Measurements from ENCODE around the gene SERINC4.
"Not testable (repeated sequence)": the region's sequence is repeated elsewhere in the genome, so short reads cannot be mapped to it uniquely, and the experiment has no call there.

Gene SERINC4

DNA sequence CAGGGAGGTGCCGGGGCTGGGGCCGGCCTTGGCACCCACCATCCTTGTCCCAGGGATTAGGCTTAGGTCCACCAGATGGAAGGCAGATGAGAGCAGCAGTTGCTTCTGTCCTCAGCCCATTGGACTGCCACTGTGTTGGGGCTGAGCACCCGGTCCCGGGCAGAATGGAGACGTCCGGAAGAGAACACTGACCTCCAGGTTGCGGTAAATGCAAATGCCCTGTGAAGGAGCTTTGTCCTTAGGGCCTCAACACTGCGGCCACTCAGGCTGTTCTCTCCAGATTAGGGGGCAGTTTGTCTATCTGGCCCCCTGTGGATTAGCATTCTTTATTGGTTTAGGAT, at the start of gene SERINC4:
TSS of gene SERINC4 (minus strand) at position 276 of the 341 bp plus-strand sequence. CDS start at position 42, 234 bp downstream.
- no peak for DNase-seq

DNA sequence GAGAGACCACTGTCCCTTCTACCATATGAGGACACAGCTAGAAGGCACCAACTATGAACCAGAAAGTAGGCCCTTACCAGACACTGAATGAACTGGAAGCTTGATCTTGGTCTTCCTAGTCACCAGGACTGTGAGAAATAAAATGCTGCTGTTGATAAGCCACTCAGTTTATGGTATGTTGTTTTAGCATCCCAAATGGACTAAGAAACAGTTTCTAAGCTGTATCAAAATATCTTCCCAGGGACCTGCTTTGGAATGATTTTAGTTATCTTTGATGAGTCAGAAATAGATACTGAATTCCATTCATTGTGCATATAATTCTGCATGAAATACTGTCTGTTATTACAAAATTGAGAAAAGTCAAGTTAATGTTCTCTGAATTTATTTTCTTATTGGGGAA, 45.4 kb upstream of the SERINC4 start:
- no peak for DNase-seq

- not testable (repeated sequence) for DNase-seq
These were observed 32.5 kb upstream of the SERINC4 start for GRCh38 chr15:43832485-43832884.

DNA sequence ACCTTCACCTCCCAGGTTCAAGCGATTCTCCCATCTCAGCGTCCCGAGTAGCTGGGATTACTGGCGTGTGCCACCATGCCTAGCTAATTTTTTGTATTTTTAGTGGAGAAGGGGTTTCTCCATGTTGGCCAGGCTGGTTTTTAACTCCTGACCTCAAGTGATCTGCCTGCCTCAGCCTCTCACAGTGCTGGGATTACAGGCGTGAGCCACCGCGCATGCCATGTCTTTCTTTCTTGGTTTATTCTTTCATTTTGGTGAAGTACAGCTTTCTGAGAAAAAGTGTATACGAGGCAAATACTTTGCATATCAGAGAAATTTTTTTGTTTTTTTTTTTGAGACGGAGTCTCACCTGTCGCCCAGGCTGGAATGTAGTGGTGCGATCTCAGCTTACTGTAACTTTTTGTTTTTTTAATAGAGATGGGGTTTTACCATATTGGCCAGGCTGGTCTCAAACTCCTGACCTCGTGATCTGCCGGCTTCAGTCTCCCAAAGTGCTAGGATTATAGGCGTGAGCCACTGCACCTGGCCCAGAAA, 31.6 kb upstream of the SERINC4 start:
- DNase-seq = not testable (repeated sequence)

DNA sequence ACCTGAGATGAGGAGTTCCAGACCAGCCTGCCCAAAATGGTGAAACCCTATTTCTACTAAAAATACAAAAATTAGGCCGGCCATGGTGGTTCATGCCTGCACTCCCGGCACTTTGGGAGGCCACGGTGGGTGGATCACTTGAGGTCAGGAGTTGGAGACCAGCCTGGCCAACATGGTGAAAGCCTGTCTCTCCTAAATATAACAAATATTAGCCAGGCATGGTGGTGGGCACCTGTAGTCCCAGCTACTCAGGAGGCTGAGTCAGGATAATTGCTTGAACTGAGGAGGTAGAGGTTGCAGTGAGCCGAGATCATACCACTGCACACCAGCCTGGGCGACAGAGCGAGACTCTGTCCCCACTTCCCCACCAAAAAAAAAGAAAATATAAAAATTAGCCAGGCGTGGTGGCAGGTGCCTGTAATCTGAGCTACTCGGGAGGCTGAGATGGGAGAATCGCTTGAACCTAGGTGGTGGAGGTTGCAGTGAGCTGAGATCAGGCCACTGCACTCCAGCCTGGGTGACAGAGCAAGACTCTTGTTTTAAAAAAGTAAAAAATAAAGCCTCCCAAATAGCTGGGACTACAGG, 30.8 kb upstream of the SERINC4 start:
- not testable (repeated sequence) for DNase-seq

- DNase-seq = not testable (repeated sequence)
These were observed 30.0 kb upstream of the SERINC4 start for GRCh38 chr15:43829951-43830540.

DNA sequence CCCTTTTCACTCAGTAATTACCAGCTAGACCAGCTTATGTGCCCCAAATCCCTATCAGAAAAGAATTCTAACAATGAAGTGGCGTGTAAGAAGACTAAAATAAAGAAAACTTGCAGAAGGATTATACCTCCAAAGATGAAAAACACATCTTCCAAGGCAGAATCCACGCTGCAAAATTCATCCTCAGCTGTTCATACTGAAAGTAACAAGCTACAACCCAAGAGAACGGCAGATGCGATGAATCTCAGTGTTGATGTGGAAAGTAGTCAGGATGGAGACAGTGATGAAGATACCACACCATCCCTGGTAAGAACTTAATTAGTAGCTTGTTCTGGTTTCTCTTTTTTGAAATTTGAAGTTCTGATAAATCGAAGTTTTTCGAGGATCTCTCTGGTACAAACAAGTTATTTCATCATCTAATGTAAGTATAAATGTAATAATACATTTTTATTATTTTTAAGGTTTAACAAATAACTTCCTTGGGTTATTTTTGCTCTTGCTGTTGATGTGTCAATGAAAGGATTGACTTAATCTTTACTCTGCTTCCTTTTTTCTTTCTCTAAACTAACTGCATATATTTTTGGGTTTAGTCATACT, 28.1 kb upstream of the SERINC4 start:
- DNase-seq = peak; percentile 72

- peak; percentile 93 for DNase-seq
These were observed 26.7 kb upstream of the SERINC4 start, which contains the start of gene WDR76 for GRCh38 chr15:43826508-43827341. Gene WDR76, plus strand, starts transcription at chr15:43827002. Its CDS starts 31 bp downstream, at chr15:43827033.

GRCh38 chr15:43826029-43826507, 26.0 kb upstream of the SERINC4 start:
- no peak for DNase-seq

GRCh38 chr15:43825305-43825704, 25.3 kb upstream of the SERINC4 start:
- not testable (repeated sequence) for DNase-seq

GRCh38 chr15:43824302-43825246, 24.6 kb upstream of the SERINC4 start, which contains the start of gene MFAP1:
Gene MFAP1, minus strand, starts transcription at chr15:43824690. Its CDS starts 121 bp downstream, at chr15:43824569.
- DNase-seq = peak; percentile 97

DNA sequence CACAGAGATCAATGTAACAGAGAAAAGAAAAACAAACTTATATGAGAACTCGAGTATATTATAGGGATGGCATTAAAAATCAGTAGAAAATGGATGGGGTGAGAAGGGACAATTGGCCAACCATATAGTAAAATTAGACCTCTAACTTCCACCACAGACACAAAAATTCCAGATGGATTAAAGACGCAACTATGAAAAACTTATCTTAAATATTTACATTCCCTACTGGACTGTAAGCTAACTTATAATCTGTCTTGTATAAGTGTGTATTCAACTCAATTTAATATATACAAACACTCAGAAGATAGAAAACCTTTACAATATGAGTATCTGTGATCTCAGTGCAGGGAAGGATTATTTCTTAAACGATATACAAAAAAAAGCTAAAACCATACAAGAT, 21.5 kb upstream of the SERINC4 start:
- DNase-seq = no peak

GRCh38 chr15:43815064-43815463, 15.0 kb upstream of the SERINC4 start:
- DNase-seq = not testable (repeated sequence)

GRCh38 chr15:43808960-43809678, 9.1 kb upstream of the SERINC4 start:
- no peak for DNase-seq

DNA sequence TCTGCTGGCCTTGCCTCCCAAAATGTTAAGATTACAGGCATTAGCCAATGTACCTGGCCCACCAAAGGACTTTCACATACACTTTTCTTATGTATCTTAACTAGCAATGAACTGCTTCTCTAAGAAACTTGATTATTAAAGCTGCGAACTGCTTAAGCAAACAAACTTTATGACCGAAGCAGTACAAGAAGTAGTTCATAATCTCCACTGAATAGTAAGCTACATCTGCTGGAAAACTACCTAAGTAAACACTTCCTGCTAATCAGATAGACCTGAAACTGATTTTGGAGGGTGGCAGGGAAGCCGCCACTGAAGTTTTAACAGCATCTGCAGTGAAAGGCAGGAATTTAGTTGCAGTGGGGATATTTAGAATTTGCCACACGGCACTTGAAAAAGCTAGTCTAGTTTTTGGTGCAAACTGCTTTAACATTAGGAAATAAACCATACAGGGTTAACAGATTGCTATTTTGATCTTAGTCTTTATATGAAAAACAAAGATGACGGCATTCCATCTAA, 8.5 kb upstream of the SERINC4 start:
- no peak for DNase-seq

DNA sequence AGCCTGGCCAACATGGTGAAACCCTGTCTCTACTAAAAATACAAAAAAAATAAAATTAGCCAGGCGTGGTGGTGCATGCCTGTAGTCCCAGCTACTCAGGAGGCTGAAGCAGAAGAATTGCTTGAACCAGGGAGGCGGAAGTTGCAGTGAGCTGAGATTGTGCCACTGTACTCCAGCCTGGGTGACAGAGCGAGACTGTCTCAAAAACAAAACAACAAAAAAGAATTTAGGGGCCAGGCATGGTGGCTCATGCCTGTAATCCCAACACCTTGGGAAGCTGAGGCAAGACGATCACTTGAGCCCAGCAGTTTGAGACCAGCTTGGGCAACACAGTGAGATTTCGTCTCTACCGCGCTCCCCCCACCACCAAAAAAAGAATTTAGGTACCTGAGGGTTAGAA, 2.7 kb upstream of the SERINC4 start:
- not testable (repeated sequence) for DNase-seq

DNA sequence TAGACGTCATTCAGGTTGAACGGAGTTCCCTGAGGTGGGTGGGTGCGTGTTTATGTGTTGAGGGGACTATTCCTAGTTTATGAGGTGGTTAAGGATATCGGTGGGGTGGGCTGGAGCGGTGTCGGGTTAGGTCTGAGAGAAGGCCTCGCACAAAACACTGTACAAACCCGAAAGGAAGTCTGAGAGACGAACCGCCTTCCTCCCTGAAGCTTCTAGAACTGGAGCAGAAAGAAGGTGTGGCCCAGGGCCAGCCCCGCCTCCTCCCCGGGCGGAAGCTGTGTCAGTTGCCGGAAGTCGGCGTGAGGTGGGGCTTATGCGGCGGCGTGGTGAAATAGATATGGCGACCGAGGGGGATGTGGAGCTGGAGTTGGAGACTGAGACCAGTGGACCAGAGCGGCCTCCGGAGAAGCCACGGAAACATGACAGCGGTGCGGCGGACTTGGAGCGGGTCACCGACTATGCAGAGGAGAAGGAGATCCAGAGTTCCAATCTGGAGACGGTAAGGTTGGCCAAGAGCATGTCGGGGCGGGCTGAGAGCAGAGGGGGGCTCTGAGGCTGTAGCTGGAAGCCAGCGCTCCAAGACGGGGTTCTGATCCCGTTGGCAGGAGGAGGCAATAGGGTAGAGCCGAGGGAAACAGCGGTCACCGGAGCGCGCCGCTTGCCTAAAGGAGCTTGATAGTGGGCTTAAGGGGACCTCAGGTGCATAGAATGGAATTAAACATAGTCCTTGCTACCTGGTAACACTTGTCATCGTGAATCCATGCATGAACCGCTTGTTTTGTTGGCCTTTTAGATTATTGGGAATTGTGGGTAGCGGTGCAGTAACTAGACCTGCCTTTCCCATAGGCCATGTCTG, 494 bp upstream of the SERINC4 start, which contains the start of gene HYPK:
TSS of gene HYPK (plus strand) at position 314 of the 856 bp plus-strand sequence. CDS start at position 338, 24 bp downstream.
- peak; percentile 94 for DNase-seq

DNA sequence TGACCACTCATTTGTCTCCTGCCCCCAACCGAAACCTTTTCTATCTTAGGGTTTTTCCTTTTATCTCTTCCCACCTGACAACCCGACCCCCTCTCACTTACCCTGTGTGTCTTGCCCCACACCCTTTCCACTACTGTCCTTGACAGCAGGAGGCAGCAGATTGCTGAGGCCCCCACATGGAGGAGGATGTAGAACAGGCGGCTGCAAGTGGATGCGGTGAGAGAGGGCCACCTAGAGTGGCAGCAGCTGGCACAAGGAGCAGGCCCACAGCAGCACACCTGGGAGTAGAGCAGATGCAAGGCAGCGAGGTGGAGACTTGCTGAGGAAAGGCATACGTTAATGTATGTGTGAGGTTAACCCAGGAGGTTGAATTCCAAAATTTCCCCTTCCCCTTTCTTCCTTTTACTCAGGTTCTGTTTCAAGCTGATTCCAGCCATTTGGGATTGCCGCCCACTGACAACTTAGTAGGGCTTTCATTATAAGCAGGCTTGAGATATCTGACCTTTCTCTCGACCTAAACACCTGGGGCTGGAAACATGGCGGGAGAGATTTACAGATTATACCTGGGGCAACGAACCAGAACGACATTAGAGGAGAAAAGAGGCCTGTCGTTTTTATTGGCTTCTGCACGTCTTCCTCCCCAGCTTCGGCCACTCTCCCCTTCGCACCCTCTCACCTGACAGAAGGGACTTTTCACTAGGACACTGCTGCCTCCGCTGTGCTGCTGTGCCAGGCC, 643 bp downstream of the SERINC4 start:
- no peak for DNase-seq

- no peak for DNase-seq
These were observed 3.5 kb downstream of the SERINC4 start for GRCh38 chr15:43796566-43796965.
